Vagina (tissue), 2 donors: ENCODE data around the gene TFAP2C.

Experiments
- CTCF ChIP-seq, 3 experiments: fragments of 450-650 bp in 2 of 3; fragments of 200-600 bp in 1 of 3; sonication (generic) in 1 of 3; IDR thresholded peaks; one replicate each; pipeline ENCODE4 v1.5.1; 2017 to 2019; ENCODE audit warnings: antibody characterized with exemption in 3 of 3, mild to moderate bottlenecking in 2 of 3, moderate library complexity in 2 of 3
- POLR2A ChIP-seq, 2 donors: fragments of 450-650 bp; IDR thresholded peaks; one replicate each; pipeline ENCODE4 v1.6.1; 2017; ENCODE audit warnings: antibody characterized with exemption in 2 of 2, mild to moderate bottlenecking in 2 of 2, moderate library complexity in 2 of 2

GRCh38 chr20:56630506-56631317 lies 1.6 kb downstream of the TFAP2C start:
- peak in 1 of 3 experiments; percentile 16 for TF ChIP-seq CTCF (IDR thresholded peaks at IDR 0.05)
- no peak for TF ChIP-seq POLR2A (IDR thresholded peaks at IDR 0.05)
